HG02840 (cell line): Measurements from ENCODE around the gene RAB3A.

ENCODE experiments used
- ATAC-seq: cut with Tn5 transposase; IDR thresholded peaks from one replicate; pipeline ENCODE4 v1.9.1; 2021; ENCODE audit warnings: mild to moderate bottlenecking, moderate library complexity, moderate number of reproducible peaks; ENCODE audit not compliant: unreplicated experiment, low FRiP score

The RAB3A gene, protein sequence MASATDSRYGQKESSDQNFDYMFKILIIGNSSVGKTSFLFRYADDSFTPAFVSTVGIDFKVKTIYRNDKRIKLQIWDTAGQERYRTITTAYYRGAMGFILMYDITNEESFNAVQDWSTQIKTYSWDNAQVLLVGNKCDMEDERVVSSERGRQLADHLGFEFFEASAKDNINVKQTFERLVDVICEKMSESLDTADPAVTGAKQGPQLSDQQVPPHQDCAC

DNA sequence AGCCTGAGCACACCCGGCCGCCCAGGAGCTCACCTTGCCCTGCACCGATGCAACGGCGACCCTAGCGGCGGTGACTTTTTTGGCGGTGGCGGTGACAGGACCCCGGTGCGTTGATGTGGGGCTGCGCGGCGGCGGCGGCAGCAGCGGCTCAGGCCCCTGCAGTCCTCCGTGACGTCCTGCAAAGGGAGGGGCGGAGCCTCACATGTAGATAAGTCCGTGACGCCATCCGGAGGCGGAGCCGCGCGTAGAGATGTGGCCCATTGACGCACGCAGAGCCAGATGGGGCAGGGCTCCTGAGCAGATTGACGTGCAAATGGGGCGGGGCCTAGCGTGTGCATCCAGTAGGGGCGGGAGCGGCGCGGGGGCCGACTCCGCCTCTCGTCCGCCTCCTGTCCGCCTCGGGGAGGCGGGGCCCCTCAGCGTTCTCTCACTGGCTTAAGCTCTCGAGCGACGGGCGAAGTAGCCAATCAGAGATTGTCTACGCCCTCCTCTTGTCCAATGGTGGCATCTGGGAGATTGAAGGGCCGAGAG is at the start of gene RAB3A:
Gene RAB3A, minus strand, starts transcription at position 180 of the 531 bp plus-strand sequence. CDS start 1,302 bp downstream, outside the sequence.
- peak; percentile 92 for ATAC-seq

GRCh38 chr19:18253130-18253529 is 49.3 kb upstream of the RAB3A start:
- no peak for ATAC-seq

- ATAC-seq = no peak
These were observed 48.5 kb upstream of the RAB3A start for GRCh38 chr19:18252370-18252717.

- no peak for ATAC-seq
These were observed 47.9 kb upstream of the RAB3A start for GRCh38 chr19:18251587-18252369.

GRCh38 chr19:18249834-18250233 is 46.0 kb upstream of the RAB3A start:
- ATAC-seq = no peak

GRCh38 chr19:18245297-18245696 is 41.5 kb upstream of the RAB3A start:
- no peak for ATAC-seq

GRCh38 chr19:18239303-18239702 is 35.5 kb upstream of the RAB3A start:
- ATAC-seq = no peak

DNA sequence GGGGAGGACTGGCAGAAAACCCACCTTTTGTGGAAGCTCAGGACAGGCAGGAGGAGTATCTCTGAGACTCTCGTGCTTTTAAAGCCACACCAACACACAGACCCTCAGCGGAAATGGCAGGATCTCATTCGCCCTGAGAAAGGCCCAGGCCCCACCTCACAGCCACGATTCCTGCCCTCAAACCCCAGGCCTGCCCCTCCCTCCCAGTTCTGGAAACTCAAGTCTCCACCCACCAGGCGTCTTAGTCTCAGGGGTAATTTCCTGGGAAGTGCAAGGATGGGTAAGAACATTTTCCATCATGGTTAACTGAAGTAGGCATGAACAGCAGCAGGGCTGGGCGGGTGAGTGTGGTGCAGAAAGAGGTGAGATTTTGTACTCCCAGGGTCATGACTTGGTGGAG is 30.4 kb upstream of the RAB3A start:
- no peak for ATAC-seq

DNA sequence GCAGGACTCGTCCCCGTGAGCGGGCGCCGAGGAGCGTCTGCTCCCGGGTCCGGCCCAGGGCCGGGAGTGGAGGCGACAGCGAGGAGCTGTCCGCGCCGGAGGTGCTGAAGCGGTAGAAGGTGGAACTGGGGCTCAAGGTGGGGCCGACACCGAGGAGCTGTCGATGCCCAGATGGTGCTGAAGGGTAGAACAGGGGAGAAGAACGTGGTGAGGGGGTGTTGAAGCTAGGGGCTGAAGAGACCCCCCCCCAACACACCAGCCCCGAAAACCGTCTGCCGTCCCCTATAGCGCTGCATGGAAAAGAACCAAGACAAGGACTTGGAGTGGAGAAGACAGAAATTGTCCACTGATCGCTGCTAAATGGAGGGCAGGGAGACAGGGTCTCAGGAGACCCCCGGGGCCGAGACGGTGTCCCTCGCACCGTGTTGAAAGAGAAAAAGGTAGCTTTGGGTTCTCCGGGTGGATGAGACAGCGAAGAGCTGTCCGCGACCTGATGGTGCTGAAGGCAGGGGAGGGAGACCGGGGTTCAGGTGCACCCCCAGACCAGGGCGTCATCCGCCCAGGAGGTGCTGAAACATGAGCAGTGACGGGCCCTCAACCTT is 29.5 kb upstream of the RAB3A start:
- ATAC-seq = no peak

DNA sequence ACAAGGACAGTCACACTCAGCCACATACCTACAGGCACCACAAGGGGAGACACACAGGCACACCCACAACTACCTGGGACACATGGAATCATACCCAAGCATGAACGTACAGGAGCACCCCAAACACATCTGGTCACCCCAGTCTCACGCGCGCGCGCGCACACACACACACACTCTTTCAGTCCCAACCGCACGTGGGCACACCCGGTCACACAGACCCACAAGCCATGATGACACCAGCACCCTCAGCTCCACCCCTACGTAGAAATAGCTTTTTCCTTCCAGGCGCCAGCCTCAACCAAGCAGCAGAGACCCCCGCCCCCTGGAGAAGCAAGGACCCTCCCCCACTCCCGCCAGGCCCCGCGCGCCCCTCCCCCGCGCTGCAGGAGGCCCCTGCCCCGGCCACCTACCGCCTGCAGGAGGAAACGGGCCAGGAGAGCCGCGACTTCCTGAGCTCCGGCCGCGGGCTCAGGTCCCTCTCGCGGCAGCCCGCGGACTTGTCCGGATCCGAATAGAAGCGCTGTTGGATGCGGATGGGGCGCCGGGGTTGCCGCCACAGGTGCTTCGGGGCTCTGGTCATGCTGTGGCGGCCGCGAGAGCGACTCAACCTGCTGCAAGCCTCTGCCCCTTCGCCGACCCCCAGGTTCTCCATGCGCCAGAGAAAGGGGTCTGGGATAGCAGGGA is 28.8 kb upstream of the RAB3A start:
- ATAC-seq = no peak

DNA sequence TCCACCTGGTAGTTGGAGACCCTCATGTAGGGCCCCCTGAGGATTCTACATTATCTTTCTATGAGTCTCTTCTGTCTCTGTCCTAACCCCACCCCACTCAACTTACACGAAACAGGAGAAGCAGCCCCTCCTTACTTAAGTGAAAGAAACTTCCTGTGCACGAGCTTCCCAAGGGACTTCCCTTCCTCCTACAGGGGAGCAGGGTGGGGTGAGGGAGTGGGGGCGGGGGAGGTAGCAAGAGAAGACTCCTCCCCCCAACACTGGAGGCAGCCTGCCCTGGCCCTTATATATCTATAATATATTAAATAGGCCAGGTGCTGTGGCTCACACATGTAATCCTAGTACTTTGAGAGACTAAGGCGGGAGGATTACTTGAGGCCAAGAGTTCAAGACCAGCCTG is 27.9 kb upstream of the RAB3A start:
- no peak for ATAC-seq

DNA sequence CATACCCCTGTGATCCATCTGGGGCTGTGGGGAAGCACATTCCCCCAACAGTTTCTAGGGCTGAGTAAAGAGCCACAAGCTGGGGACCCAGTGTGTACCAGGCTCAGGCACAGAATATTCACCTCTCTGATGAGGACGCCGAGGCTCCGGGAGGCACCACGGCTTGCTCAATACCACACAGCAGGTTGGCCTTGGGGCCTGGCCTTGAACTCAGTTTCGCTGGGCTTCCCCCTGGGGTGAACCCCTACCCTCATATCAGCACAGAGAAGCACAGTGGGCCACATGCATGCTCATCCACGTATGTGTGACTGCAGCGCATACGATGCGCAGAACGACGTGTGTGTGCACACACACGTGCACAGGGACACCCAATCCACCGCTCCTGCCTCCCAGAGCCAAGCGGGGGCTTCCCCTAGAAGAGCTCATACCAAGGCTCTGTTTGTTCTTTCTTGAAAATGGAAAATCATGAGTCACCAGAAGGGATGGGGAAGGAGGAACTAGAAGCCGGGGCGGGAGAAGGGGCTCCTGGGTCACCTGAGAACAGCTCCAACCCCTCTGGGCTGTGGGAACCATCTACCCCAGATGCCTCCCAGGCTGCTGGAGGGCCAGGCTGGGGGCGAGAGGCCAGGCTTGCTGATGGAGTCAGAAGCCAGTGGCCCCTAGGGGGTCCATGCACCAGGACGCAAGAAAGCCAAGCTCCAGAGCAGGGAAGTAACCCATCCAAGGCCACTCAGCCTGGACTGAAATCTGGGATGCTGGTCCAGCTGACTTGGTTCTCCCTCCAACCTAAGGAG is 27.3 kb upstream of the RAB3A start:
- no peak for ATAC-seq

- no peak for ATAC-seq
These were observed 26.1 kb upstream of the RAB3A start for GRCh38 chr19:18229915-18230314.

GRCh38 chr19:18229474-18229873 is 25.6 kb upstream of the RAB3A start:
- no peak for ATAC-seq

DNA sequence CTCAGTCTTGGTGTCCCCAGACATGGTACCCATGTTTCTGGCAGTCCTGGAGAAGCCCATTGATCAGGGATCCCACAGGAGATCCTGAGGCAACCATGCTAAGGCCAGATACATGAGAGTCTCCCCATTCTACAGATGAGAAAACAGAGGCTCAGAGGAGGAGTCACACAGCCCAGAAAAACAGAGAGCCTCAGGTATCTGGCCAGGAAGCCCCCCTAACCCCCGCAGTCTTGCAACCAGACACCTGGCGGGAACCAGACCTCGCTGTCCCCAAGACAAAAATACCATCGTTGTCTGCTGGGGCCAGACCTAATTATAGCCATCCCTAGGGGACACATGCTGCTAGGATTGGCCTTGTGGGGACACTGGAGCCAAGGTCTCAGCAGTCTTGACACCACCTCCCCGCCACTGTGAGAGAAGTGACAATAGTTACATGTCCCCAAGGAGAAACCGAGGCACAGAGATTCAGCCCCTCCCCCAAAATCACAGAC is 24.0 kb upstream of the RAB3A start:
- no peak for ATAC-seq

DNA sequence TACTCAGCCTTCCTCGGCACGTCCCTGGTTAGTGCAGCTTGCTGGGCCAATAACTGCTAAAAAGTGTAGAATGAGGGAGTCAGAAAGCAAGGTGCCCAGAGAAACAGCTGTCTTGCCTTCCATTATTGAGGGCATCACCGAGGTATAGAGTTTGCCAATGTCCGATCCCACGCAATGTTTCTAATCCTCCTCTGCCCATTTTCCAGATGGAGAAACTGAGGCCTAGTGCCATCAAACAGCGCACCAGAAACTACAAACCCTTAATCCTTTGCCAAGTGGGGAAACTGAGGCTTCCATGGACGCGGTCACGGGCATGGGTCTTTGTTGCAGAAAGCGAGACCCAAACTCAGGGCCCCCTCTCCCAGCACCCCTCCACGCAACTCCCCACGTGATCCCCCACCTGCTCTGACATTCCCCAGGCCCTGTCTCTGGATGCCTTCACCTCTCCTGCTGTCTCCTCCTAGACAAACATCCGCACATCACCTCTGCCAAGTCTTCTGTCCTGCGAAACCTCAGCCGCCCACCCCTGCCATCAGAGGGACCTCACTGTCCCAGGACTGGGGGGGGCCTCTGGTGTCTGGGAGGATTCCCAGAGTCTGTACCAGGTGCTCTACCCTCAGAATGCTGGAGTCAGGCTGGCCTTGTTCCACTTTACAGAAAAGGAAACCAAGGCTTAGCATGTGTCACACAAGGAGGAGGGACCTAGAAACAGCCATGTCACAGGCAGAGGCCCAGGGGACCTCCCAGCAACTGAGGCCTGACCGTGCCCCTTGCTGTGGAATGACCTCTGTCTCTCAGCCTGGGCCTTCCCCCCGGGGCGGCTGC is 23.3 kb upstream of the RAB3A start:
- no peak for ATAC-seq

- ATAC-seq = no peak
These were observed 22.0 kb upstream of the RAB3A start, which contains the start of gene PDE4C for GRCh38 chr19:18225702-18226468. PDE4C (minus strand) TSS chr19:18226438; CDS start chr19:18226415, 23 bp downstream.

- no peak for ATAC-seq
These were observed 21.5 kb upstream of the RAB3A start for GRCh38 chr19:18225355-18225701.
